ENCODE results near the gene ERMN.

GRCh38 chr2:157355618-157356017, 30.0 kb upstream of the ERMN start:
- TF ChIP-seq, protein P1, sequence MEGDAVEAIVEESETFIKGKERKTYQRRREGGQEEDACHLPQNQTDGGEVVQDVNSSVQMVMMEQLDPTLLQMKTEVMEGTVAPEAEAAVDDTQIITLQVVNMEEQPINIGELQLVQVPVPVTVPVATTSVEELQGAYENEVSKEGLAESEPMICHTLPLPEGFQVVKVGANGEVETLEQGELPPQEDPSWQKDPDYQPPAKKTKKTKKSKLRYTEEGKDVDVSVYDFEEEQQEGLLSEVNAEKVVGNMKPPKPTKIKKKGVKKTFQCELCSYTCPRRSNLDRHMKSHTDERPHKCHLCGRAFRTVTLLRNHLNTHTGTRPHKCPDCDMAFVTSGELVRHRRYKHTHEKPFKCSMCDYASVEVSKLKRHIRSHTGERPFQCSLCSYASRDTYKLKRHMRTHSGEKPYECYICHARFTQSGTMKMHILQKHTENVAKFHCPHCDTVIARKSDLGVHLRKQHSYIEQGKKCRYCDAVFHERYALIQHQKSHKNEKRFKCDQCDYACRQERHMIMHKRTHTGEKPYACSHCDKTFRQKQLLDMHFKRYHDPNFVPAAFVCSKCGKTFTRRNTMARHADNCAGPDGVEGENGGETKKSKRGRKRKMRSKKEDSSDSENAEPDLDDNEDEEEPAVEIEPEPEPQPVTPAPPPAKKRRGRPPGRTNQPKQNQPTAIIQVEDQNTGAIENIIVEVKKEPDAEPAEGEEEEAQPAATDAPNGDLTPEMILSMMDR (IDR thresholded peaks at IDR 0.05; ENCODE audit: borderline replicate concordance, extremely low read depth, low read length, poor library complexity, severe bottlenecking) = no peak
- no peak for TF ChIP-seq EZH2 (IDR thresholded peaks at IDR 0.05; ENCODE audit: borderline replicate concordance, low read depth, low read length, severe bottlenecking)
